ENCODE results near the gene SLC6A14.

SLC6A14 gene, protein sequence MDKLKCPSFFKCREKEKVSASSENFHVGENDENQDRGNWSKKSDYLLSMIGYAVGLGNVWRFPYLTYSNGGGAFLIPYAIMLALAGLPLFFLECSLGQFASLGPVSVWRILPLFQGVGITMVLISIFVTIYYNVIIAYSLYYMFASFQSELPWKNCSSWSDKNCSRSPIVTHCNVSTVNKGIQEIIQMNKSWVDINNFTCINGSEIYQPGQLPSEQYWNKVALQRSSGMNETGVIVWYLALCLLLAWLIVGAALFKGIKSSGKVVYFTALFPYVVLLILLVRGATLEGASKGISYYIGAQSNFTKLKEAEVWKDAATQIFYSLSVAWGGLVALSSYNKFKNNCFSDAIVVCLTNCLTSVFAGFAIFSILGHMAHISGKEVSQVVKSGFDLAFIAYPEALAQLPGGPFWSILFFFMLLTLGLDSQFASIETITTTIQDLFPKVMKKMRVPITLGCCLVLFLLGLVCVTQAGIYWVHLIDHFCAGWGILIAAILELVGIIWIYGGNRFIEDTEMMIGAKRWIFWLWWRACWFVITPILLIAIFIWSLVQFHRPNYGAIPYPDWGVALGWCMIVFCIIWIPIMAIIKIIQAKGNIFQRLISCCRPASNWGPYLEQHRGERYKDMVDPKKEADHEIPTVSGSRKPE

DNA sequence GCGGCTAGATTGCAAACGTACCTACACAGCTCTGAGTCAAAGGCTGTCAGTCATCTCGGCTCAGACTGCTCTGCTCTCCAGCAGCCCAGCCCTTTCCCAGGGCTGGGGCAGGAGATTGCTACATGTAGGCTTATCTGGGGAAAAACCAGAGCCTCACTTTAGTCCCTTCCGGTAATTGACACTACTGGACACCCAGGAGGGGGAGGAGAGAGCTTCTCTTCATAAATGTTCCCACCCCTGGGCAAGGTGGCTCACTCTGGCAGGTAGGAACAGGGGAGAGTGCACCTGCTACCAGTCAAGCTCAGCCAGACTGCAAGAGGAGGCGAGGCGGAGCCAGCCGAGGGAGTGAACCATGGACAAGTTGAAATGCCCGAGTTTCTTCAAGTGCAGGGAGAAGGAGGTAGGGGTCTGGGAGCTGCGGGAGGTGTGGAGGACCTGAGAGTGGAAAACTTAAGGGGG, at the start of gene SLC6A14:
Gene SLC6A14, plus strand, starts transcription at position 249 of the 459 bp plus-strand sequence. Its CDS starts 104 bp downstream, at position 353.
- no peak for DNase-seq

DNA sequence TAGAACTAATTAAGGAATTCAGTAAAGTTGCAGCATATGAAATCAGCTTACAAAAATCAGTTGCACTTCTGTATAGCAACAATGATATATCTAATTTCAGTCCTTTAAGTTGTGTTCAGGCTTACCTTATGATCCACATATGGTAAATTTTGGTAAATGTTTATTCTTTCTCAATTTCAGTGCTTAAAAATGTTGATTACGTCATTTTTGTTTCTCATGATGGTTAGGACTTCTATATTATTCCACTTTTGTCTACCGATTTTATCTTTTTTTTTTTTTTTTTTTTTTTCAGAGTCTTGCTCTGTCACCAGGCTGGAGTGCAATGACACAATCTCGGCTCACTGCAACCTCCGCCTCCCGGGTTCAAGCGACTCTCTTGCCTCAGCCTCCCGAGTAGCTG, 40.7 kb upstream of the SLC6A14 start:
- DNase-seq = no peak

DNA sequence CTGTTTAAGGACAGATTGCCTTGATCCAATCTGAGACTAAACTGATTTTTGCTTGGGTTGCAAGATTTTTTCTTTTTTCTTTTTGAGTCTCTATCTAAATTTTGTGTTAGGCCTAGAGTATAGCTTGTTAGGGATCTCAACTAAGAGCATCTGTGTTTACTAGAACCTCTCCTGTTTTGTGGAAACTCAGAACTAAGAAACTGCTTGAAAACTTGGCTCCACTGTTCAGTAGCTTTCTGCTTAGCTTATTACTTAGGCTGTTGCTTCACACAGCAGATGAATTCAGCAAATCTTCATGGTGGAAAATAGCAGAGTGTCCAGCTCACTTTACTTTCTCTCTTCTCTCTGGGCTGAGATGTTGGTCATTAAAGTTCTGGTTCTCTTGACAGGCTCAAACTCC, 36.7 kb upstream of the SLC6A14 start:
- DNase-seq = no peak

DNA sequence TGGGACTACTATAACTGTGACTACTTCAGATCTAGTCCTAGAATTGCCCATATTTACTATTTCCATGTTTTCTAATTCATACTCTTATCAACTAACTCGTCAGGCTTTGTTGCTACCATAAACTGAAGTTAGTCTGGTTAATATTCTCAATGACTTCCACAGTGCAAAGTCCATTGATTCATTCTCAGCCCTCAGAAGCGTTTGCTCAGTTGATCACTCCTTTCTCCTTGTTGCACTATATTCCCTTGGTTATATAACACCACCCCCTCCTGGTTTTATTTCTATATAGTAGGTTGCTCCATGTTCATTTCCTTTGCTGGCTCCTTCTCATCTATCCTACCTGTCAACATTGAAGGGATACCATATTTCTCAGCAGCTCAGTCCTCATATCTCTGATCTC, 27.2 kb upstream of the SLC6A14 start:
- no peak for DNase-seq

DNA sequence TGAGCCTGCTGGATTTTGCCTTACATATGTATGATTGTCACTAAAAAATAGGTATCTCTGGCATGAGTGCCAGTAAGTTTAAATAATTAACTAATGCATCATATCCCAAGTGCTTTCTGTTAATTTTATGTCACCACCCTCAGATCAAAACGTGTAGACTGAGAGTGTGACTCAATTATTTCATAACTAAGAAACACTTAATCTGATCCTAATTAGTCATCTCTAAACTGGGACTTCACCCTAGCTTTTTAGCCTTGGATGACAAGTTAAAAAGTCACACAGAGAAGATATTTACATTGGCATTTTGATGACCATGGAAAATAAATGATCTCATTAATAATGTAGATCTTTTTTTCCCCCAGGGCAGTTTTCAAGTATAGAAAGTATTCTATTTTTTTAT, 23.1 kb upstream of the SLC6A14 start:
- DNase-seq = no peak

DNA sequence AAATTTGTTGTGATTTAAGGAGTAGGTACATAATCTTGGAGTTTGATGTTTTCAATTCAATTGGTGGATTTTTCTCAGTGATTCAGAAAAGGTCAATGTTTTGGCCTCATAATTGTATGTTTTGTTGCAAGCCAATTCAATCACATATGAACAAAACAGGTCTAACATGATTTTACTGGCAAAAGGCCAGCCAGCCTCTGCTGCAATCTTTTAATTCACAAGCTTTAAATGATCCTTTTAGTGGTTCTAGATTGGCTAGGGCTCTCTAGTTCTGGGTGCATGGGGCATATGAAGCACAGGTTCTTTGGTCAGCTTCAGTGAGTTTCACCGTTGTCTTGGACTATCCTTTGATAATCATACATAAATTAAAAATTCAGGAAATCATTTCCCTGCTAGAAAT, 19.2 kb upstream of the SLC6A14 start:
- DNase-seq = no peak

DNA sequence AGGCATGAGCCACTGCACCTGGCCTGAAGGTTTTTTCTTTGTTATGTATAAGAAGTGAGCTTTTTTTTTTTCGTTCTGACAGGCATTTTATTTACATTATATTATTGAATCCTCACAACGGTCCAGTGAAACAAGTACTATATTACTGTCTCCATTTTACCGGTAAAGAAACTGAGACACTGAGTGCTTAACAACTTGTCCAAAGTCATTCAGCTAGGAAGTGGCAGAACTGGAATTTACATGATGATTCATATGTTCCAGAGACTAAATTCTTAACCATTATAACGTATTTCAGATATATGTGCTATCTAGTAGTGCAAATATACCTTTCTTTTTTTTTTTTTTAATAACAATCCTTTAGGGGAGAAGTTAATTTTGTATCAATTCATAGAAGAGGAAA, 18.4 kb upstream of the SLC6A14 start:
- no peak for DNase-seq

DNA sequence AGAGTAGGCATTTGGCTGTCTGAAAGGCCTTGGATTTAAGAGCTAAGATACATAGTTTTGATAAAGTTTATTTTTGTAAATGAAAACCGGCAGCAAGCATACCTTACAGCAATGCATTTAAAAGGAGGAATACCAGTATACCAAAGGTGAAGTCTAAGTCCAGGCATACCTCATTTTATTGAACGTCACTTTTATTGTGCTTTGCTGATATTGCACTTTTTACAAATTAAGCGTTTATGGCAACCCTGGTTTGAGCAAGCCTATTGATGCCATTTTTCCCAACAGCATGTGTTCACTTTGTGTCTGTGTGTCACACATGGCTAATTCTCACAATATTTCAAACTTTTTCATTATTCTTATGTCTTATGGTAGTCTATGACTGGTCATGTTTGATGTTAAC, 8.4 kb upstream of the SLC6A14 start:
- DNase-seq = no peak

DNA sequence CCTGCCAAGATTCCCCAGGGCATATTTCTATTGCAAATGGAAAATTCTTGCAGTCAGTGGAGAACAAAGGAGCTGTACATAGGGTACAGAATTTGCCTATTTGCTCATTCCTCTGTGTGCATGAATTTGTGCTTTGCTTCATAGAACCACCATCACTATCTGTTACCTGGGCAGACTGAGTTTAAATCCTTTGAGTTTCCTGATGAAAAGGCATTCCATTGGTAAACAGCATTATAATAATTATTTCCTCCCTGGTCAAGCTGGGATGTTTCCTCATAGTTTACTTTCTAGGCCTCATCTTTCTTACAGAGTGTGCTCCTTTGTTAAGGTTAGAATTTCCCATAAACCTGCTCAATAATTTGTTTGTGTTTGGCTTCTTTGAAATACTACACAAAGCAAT, 809 bp upstream of the SLC6A14 start:
- no peak for DNase-seq

DNA sequence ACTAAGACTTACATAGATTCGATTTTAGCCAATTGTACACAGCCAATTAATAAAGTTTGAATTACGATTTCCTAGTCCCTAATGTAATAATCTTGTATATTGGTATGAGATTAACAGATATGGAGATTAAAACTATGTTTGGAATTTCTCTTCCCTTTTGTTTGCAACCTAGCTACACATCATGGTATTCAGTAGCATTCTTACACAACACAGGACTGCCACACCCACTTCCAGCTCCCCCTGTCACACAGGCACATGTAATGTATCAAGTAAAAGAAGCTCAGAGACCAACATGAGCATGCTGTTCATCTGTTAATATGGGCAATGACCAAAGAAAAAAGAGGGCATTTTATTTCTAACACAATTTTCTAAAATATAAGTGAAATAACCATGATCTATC, 12.8 kb downstream of the SLC6A14 start:
- DNase-seq = no peak

DNA sequence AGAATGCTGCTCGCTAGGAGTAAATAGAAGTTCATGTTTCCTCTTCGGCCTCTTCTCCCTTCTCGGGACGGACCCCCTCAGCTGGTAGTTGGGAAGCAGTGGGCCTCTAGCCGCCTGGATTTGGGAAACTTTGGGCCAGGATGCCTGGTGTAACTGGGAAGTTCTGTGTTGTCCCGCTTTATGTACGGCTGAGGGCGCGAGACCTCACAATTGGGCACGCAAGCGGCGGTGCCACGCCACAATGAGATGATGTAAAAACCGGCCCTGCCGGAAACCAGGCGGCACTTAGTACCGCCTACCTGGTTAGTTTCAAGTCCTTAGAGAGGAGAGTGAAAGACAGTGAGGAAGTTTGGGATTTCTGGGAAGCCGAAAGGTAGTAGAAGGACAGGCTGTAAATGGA, 26.4 kb downstream of the SLC6A14 start, which contains the start of gene CT83:
Gene CT83, minus strand, starts transcription at position 155 of the 400 bp plus-strand sequence. Its CDS starts 120 bp downstream, at position 35.
- no peak for DNase-seq

DNA sequence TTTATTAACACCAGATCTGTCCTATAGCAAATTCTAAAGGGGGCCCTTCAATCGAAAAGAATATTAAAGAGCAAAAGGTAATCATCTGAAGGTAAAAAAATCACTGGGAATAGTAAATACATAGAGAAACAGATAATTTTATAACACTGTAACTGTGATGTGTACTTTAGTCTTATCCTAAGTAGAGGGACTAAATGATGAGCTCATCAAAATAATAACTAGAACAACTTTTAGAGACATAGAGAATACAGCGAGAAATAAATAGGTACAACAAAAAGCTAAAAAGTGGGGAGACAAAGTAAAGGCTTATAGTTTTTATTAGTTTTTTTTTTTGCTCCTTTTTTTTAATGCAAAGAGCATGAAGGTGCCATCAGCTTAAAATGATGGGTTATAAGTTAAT, 43.7 kb downstream of the SLC6A14 start:
- no peak for DNase-seq

DNA sequence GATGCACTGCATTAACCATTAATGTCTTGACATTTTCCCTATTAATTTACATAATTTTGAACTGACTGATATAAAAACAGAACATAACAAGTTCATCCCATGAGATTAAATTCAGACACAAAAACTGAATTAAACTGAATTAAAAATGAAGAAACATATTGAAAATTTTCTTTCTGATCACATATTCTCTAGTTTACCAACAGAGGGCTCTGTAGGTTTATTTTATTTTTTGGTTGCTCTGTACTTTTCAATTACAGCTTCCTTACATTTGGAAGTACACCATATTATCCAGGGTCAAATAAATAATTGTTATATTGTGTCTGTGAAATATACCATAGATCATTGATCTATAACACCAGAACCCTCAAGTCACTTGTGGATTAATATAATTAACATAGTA, 53.7 kb downstream of the SLC6A14 start:
- DNase-seq = no peak

DNA sequence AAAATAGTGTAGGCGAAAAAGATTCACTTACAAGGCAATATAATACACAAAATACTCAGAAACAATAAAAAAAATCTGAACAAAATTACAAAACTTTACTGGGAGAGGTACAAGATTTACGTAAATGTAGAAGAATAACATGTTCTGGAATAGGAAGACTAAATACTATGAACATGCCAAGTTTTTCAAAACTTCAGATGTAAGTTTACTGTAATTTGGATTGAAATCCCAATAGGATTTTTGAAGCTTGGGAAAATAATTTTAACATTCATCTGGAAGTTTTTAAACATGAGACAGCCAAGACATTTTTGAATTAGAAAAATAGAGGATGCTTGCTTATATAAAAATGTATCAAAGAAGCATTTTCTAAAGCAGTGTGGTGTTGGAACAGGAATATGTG, 56.9 kb downstream of the SLC6A14 start:
- DNase-seq = no peak

DNA sequence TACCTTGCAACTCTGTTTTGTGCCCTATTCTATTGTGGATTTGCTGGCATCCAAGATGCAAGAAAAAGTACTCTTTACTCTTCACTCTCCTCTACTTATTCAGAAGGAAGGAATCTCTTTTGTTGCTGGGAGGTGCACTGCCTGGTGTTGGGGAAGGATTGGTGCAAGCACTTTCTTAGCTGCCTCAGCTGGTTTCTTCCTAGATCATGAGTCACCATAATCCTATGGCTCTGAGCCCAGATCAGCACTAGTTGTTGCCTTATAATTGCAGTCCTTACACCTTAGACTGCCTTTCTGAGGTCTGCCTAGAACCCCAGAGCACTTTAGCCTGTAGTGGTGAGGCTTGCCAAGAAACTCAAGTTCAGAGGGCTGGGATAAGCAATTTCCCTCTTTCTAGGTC, 63.4 kb downstream of the SLC6A14 start:
- DNase-seq = no peak

Measured in HCEC 1CT (cell line).